ENCODE measurements around the gene TSBP1. TPM values are rescaled to one million over a fixed set of nuclear protein-coding genes. Genes with fewer than 3 reads are reported as not detected.
"Not testable (repeated sequence)": the region's sequence is repeated elsewhere in the genome, so short reads cannot be mapped to it uniquely, and the experiment has no call there.

TSBP1 gene
- total RNA-seq, 1 experiment from 2014 or later = not detected

DNA sequence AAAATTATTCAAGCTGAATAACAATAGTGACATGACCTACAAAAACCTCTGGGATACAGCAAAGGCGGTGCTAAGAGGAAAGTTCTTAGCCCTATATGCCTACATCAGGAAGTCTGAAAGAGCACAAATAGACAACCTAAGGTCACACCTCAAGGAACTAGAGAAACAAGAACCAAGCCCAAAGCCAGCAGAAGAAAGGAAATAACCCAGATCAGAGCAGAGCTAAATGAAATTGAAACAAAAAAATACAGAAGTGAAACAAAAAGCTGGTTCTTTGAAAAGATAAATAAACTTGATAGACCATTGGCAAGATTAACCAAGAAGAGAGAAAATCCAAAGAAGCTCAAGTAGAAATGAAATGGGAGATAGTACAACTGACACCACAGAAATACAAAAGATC lies 100.3 kb downstream of the TSBP1 start:
- TF ChIP-seq, protein P1, sequence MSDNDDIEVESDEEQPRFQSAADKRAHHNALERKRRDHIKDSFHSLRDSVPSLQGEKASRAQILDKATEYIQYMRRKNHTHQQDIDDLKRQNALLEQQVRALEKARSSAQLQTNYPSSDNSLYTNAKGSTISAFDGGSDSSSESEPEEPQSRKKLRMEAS (IDR thresholded peaks at IDR 0.05) = no peak
- no peak for TF ChIP-seq EZH2 (IDR thresholded peaks at IDR 0.05)
- Histone ChIP-seq H3K4me3 (replicated peaks in 1 of 2; ENCODE audit: low read depth in 1 of 2, low read length in 2 of 2) (no peak overlapping the region), H3K27ac (ENCODE audit: low read depth, low read length) (no peak overlapping the region), H3K36me3 (ENCODE audit: control insufficient read depth in 1 of 2, insufficient read depth in 2 of 2, low read length in 2 of 2) (no peaks in the 10 kb centered on the region), H4K20me1 (ENCODE audit: insufficient read depth) (no peaks in the 10 kb centered on the region), H3K9me2 (ENCODE audit: insufficient read depth) (no peaks in the 10 kb centered on the region; the same call in 1 of the 2 replicates), H3K27me3 (ENCODE audit: insufficient read depth, low read length) (no peaks in the 10 kb centered on the region), H2AFZ (ENCODE audit: low read depth, low read length, poor library complexity, severe bottlenecking) (no peak overlapping the region), H3K4me2 (ENCODE audit: low read length) (no peak overlapping the region), H3K79me2 (ENCODE audit: insufficient read depth, low read length) (no peaks in the 10 kb centered on the region), H3K9ac (ENCODE audit: low read length) (no peak overlapping the region), H3K9me3 (ENCODE audit: control insufficient read depth in 1 of 2, insufficient read depth in 1 of 2, low read depth in 1 of 2, low read length in 2 of 2) (no peaks in the 10 kb centered on the region), H3K4me1 (ENCODE audit: control insufficient read depth in 1 of 2, insufficient read depth in 2 of 2, low read length in 2 of 2) (no peaks in the 10 kb centered on the region)
- intact Hi-C loops (cut with micrococcal nuclease) = no loop called here
- ChIA-PET CTCF (no interaction called here), RAD21 (ENCODE audit: low non-redundant PET in 1 of 2, low total read pairs in 2 of 2, uncharacterized antibody in 2 of 2, unreplicated experiment in 2 of 2) (no interaction called here), POLR2A (no interaction called here)
- BruUV-seq (replicated peaks) = no TSS peak
- no peak for ATAC-seq
- no peak for DNase-seq (ENCODE audit: low read depth, low spot score)

DNA sequence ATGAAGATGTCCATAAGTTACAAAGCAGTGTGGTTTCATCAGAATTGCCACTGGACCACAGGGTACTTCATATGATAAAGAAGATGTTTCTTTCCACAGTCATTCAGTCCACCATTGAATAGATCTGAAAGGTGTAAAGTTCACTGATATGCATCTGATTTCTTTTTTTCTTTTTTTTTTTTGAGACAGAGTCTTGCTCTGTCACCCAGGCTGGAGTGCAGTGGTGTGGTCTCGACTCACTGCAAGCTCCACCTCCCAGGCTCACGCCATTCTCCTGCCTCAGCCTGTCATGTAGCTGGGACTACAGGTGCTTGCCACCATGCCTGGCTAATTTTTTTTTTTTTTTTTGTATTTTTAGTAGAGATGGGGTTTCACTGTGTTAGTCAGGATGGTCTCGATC lies 103.2 kb downstream of the TSBP1 start:
- BruUV-seq (replicated peaks); ATAC-seq; POLR2A ChIA-PET: not testable (repeated sequence)

DNA sequence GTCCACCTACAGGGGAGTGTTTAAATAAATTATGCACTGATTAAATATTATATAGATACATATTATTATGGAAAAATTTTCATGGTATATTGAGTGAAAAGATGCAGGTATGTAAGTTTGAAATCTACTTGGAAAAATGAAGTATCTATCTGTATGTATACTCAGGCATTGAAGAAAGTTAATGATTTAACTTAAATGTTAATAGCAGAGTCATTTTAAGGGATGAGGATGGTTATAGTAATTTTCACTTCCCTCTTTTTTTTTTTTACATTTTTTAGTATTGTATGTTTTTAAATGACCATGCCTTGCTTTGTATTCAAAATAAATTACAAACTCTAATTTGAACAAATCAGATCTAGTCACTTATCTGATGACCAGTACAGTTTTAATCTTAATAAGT lies 104.7 kb downstream of the TSBP1 start:
- ChIA-PET CTCF (interaction anchor here (2.0 kb wide), 1 partner anchor 11 kb away, joined by 6 read pairs; no protein-coding TSS in a partner anchor), RAD21 (ENCODE audit: low non-redundant PET in 1 of 2, low total read pairs in 2 of 2, uncharacterized antibody in 2 of 2, unreplicated experiment in 2 of 2) (no interaction called here), POLR2A (no interaction called here)
- Histone ChIP-seq H3K27ac (ENCODE audit: low read depth, low read length) (no peak overlapping the region), H3K9ac (ENCODE audit: low read length) (no peak overlapping the region), H3K4me1 (ENCODE audit: control insufficient read depth in 1 of 2, insufficient read depth in 2 of 2, low read length in 2 of 2) (no peaks in the 10 kb centered on the region), H3K27me3 (ENCODE audit: insufficient read depth, low read length) (no peaks in the 10 kb centered on the region), H3K9me2 (ENCODE audit: insufficient read depth) (no peaks in the 10 kb centered on the region; the same call in 1 of the 2 replicates), H3K4me2 (ENCODE audit: low read length) (no peak overlapping the region), H4K20me1 (ENCODE audit: insufficient read depth) (no peaks in the 10 kb centered on the region), H3K9me3 (ENCODE audit: control insufficient read depth in 1 of 2, insufficient read depth in 1 of 2, low read depth in 1 of 2, low read length in 2 of 2) (no peaks in the 10 kb centered on the region), H3K4me3 (replicated peaks in 1 of 2; ENCODE audit: low read depth in 1 of 2, low read length in 2 of 2) (no peak overlapping the region), H3K79me2 (ENCODE audit: insufficient read depth, low read length) (no peaks in the 10 kb centered on the region), H2AFZ (ENCODE audit: low read depth, low read length, poor library complexity, severe bottlenecking) (no peak overlapping the region), H3K36me3 (ENCODE audit: control insufficient read depth in 1 of 2, insufficient read depth in 2 of 2, low read length in 2 of 2) (no peaks in the 10 kb centered on the region)
- intact Hi-C loops (cut with micrococcal nuclease) = no loop called here
- ATAC-seq (no peak), DNase-seq (ENCODE audit: low read depth, low spot score) (no peak)
- BruUV-seq (replicated peaks) = no TSS peak
- TF ChIP-seq ELF1 (IDR thresholded peaks at IDR 0.05; ENCODE audit: borderline replicate concordance, low read depth) (no peak), TCF7L2 (IDR thresholded peaks at IDR 0.05; ENCODE audit: borderline replicate concordance, extremely low read depth, insufficient read depth, insufficient read length) (no peak), CTCF (IDR thresholded peaks at IDR 0.05 in 2 of 3, conservative IDR thresholded peaks at IDR 0.05 in 1 of 3; ENCODE audit: borderline replicate concordance in 1 of 3, insufficient read depth in 1 of 3, low read depth in 2 of 3, low read length in 2 of 3) (no peak), POLR2A (IDR thresholded peaks at IDR 0.05; ENCODE audit: borderline replicate concordance, extremely low read depth, insufficient read depth, insufficient read length) (no peak), RAD21 (IDR thresholded peaks at IDR 0.05; ENCODE audit: low read depth) (no peak), JUND (IDR thresholded peaks at IDR 0.05) (no peak), EZH2phosphoT487 (IDR thresholded peaks at IDR 0.05; ENCODE audit: borderline replicate concordance) (no peak), SRF (IDR thresholded peaks at IDR 0.05; ENCODE audit: low read depth) (no peak), YY1 (IDR thresholded peaks at IDR 0.05; ENCODE audit: extremely low read depth, insufficient replicate concordance, low read depth, low read length) (no peak)
- TF ChIP-seq, protein P2, sequence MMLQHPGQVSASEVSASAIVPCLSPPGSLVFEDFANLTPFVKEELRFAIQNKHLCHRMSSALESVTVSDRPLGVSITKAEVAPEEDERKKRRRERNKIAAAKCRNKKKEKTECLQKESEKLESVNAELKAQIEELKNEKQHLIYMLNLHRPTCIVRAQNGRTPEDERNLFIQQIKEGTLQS (IDR thresholded peaks at IDR 0.05) = no peak
- TF ChIP-seq, protein P1 (IDR thresholded peaks at IDR 0.05) = no peak

More for the DNA sequence above, 103.2 kb downstream of the TSBP1 start:
- H3K27me3 ChIP-seq (ENCODE audit: insufficient read depth, low read length); RAD21 ChIA-PET (ENCODE audit: low non-redundant PET in 1 of 2, low total read pairs in 2 of 2, uncharacterized antibody in 2 of 2, unreplicated experiment in 2 of 2); H3K36me3 ChIP-seq (ENCODE audit: control insufficient read depth in 1 of 2, insufficient read depth in 2 of 2, low read length in 2 of 2); H3K27ac ChIP-seq (ENCODE audit: low read depth, low read length); H4K20me1 ChIP-seq (ENCODE audit: insufficient read depth); H2AFZ ChIP-seq (ENCODE audit: low read depth, low read length, poor library complexity, severe bottlenecking); H3K79me2 ChIP-seq (ENCODE audit: insufficient read depth, low read length); H3K9ac ChIP-seq (ENCODE audit: low read length); intact Hi-C loops (cut with micrococcal nuclease); H3K9me2 ChIP-seq (ENCODE audit: insufficient read depth); H3K4me2 ChIP-seq (ENCODE audit: low read length); H3K9me3 ChIP-seq (ENCODE audit: control insufficient read depth in 1 of 2, insufficient read depth in 1 of 2, low read depth in 1 of 2, low read length in 2 of 2); H3K4me1 ChIP-seq (ENCODE audit: control insufficient read depth in 1 of 2, insufficient read depth in 2 of 2, low read length in 2 of 2); DNase-seq (ENCODE audit: low read depth, low spot score); H3K4me3 ChIP-seq (replicated peaks in 1 of 2; ENCODE audit: low read depth in 1 of 2, low read length in 2 of 2): not testable (repeated sequence)
- CTCF ChIA-PET = interaction anchor here (1.3 to 2.0 kb wide), 2 partner anchors 13 to 24 kb away, joined by 3 to 6 read pairs; no protein-coding TSS in a partner anchor

Data from HCT116 (cell line).